HepG2 (cell line): Measurements from ENCODE around the gene PTCD1. TPM values are rescaled to one million over a fixed set of nuclear protein-coding genes. Genes with fewer than 3 reads are reported as not detected.
A peak's percentile ranks its signal among the peaks of the same experiment; 100 is the strongest.

Source experiments
- ZNF30 ChIP-seq: sonication (generic); formaldehyde crosslinking; IDR thresholded peaks from 2 replicates; pipeline ENCODE4 v1.5.0; 2020; ENCODE audit warnings: mild to moderate bottlenecking, missing genetic modification reagents
- polyA plus RNA-seq, 8 experiments: library from polyadenylated mRNA; depleted of rRNA in 3 of 8; stranded (reverse) in 7 of 8; unstranded in 1 of 8; fragments of >200 nt; fragmentation: Illumina TruSeq in 4 of 8; extraction: Trizol in 4 of 8; gene quantifications; 2 replicates each; pipeline versions ENCODE4 v1.2.1 to v1.2.3, GENCODE V29; 2011 to 2016; ENCODE audit warnings: low read depth in 4 of 8, missing spikeins in 1 of 8, mixed read lengths in 1 of 8; ENCODE audit not compliant: insufficient read depth in 1 of 8
- total RNA-seq, 5 experiments: library from RNA; depleted of rRNA; stranded (reverse); fragments of >200 nt; fragmentation: Illumina TruSeq; extraction: Trizol; gene quantifications; 2 replicates each; pipeline ENCODE4 v1.2.3, GENCODE V29; 2016; ENCODE audit warnings: low read depth in 1 of 5
- TF ChIP-seq, protein P1 (sequence below): sonication (generic); formaldehyde crosslinking; IDR thresholded peaks from 2 replicates; pipeline ENCODE4 v1.4.0; 2020; ENCODE audit warnings: missing genetic modification reagents, borderline replicate concordance
- TF ChIP-seq, protein P2 (sequence below): sonication (generic); formaldehyde crosslinking; IDR thresholded peaks from 2 replicates; pipeline ENCODE4 v1.4.0; 2020; ENCODE audit warnings: mild to moderate bottlenecking, missing genetic modification reagents, borderline replicate concordance
- TF ChIP-seq, protein P3 (sequence below): IDR thresholded peaks from 2 replicates; pipeline ENCODE4 v1.6.1; 2016; ENCODE audit warnings: low read depth
- TF ChIP-seq, protein P4 (sequence below): fragments of 450-650 bp; IDR thresholded peaks from 2 replicates; pipeline ENCODE4 v1.6.1; 2017; ENCODE audit warnings: mild to moderate bottlenecking
- TF ChIP-seq, protein P5 (sequence below): sonication (generic); formaldehyde crosslinking; IDR thresholded peaks from 2 replicates; pipeline ENCODE4 v1.4.0; 2020; ENCODE audit warnings: mild to moderate bottlenecking, missing genetic modification reagents
- TF ChIP-seq, protein P6 (sequence below): sonication (generic); formaldehyde crosslinking; IDR thresholded peaks from 2 replicates; pipeline ENCODE4 v1.4.0; 2020; ENCODE audit warnings: missing genetic modification reagents

Gene PTCD1
- total and polyA plus RNA-seq, 2 of the 13 experiments (the other 11 are each of a cell fraction or from before 2014, with no cell fraction given) = 3.0 to 8.4 TPM

DNA sequence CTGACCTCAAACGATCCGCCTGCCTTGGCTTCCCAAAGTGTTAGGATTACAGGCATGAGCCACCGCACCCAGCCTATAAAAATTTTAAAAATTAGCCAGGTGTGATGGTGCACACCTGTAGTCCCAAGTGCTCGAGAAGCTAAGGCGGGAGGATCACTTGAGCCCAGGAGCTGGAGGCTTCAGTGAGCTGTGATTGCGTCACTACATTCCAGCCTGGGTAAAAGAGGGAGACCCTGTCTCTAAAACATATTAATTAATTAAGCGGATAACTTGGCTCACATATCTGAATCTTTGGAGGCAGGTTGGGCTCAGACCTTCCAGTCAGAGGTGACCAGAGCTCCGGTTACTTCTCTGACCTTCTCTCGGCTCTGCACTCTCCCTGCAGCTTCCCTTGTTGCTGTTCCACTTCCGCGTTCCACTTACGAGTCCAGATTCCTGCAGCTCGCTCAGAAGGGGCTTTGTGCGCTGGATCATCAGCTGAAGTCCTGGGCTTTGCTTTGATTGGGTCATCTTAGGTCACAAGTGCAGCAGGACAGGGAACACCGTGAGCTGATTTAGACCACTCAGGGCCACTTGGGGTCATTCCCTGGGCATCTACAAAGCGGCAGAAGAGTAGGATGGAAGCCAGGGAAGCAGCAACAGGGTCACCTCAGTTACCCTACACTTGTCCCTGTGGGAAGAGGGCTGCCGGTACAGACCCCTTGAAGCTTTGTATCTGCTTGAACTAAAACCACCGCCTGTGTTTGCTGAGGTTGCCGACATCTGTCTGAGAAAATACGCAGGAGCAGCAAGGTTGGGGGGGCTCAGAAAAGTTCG lies 66.1 kb downstream of the PTCD1 start (continued):
- TF ChIP-seq, protein P1, sequence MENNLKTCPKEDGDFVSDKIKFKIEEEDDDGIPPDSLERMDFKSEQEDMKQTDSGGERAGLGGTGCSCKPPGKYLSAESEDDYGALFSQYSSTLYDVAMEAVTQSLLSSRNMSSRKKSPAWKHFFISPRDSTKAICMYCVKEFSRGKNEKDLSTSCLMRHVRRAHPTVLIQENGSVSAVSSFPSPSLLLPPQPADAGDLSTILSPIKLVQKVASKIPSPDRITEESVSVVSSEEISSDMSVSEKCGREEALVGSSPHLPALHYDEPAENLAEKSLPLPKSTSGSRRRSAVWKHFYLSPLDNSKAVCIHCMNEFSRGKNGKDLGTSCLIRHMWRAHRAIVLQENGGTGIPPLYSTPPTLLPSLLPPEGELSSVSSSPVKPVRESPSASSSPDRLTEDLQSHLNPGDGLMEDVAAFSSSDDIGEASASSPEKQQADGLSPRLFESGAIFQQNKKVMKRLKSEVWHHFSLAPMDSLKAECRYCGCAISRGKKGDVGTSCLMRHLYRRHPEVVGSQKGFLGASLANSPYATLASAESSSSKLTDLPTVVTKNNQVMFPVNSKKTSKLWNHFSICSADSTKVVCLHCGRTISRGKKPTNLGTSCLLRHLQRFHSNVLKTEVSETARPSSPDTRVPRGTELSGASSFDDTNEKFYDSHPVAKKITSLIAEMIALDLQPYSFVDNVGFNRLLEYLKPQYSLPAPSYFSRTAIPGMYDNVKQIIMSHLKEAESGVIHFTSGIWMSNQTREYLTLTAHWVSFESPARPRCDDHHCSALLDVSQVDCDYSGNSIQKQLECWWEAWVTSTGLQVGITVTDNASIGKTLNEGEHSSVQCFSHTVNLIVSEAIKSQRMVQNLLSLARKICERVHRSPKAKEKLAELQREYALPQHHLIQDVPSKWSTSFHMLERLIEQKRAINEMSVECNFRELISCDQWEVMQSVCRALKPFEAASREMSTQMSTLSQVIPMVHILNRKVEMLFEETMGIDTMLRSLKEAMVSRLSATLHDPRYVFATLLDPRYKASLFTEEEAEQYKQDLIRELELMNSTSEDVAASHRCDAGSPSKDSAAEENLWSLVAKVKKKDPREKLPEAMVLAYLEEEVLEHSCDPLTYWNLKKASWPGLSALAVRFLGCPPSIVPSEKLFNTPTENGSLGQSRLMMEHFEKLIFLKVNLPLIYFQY = no peak
- TF ChIP-seq, protein P2, sequence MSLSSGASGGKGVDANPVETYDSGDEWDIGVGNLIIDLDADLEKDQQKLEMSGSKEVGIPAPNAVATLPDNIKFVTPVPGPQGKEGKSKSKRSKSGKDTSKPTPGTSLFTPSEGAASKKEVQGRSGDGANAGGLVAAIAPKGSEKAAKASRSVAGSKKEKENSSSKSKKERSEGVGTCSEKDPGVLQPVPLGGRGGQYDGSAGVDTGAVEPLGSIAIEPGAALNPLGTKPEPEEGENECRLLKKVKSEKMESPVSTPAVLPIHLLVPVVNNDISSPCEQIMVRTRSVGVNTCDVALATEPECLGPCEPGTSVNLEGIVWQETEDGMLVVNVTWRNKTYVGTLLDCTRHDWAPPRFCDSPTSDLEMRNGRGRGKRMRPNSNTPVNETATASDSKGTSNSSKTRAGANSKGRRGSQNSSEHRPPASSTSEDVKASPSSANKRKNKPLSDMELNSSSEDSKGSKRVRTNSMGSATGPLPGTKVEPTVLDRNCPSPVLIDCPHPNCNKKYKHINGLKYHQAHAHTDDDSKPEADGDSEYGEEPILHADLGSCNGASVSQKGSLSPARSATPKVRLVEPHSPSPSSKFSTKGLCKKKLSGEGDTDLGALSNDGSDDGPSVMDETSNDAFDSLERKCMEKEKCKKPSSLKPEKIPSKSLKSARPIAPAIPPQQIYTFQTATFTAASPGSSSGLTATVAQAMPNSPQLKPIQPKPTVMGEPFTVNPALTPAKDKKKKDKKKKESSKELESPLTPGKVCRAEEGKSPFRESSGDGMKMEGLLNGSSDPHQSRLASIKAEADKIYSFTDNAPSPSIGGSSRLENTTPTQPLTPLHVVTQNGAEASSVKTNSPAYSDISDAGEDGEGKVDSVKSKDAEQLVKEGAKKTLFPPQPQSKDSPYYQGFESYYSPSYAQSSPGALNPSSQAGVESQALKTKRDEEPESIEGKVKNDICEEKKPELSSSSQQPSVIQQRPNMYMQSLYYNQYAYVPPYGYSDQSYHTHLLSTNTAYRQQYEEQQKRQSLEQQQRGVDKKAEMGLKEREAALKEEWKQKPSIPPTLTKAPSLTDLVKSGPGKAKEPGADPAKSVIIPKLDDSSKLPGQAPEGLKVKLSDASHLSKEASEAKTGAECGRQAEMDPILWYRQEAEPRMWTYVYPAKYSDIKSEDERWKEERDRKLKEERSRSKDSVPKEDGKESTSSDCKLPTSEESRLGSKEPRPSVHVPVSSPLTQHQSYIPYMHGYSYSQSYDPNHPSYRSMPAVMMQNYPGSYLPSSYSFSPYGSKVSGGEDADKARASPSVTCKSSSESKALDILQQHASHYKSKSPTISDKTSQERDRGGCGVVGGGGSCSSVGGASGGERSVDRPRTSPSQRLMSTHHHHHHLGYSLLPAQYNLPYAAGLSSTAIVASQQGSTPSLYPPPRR = no peak
- TF ChIP-seq ZNF30 (CRISPR knock-in tag) = no peak
- TF ChIP-seq, protein P3, sequence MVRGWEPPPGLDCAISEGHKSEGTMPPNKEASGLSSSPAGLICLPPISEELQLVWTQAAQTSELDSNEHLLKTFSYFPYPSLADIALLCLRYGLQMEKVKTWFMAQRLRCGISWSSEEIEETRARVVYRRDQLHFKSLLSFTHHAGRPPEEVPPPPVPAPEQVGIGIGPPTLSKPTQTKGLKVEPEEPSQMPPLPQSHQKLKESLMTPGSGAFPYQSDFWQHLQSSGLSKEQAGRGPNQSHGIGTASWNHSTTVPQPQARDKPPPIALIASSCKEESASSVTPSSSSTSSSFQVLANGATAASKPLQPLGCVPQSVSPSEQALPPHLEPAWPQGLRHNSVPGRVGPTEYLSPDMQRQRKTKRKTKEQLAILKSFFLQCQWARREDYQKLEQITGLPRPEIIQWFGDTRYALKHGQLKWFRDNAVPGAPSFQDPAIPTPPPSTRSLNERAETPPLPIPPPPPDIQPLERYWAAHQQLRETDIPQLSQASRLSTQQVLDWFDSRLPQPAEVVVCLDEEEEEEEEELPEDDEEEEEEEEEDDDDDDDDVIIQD (CRISPR knock-in tag) = 0 out of 2 replicates have a peak, but pooled peaks have one; percentile 51
- TF ChIP-seq, protein P4, sequence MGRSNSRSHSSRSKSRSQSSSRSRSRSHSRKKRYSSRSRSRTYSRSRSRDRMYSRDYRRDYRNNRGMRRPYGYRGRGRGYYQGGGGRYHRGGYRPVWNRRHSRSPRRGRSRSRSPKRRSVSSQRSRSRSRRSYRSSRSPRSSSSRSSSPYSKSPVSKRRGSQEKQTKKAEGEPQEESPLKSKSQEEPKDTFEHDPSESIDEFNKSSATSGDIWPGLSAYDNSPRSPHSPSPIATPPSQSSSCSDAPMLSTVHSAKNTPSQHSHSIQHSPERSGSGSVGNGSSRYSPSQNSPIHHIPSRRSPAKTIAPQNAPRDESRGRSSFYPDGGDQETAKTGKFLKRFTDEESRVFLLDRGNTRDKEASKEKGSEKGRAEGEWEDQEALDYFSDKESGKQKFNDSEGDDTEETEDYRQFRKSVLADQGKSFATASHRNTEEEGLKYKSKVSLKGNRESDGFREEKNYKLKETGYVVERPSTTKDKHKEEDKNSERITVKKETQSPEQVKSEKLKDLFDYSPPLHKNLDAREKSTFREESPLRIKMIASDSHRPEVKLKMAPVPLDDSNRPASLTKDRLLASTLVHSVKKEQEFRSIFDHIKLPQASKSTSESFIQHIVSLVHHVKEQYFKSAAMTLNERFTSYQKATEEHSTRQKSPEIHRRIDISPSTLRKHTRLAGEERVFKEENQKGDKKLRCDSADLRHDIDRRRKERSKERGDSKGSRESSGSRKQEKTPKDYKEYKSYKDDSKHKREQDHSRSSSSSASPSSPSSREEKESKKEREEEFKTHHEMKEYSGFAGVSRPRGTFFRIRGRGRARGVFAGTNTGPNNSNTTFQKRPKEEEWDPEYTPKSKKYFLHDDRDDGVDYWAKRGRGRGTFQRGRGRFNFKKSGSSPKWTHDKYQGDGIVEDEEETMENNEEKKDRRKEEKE = no peak
- TF ChIP-seq, protein P5, sequence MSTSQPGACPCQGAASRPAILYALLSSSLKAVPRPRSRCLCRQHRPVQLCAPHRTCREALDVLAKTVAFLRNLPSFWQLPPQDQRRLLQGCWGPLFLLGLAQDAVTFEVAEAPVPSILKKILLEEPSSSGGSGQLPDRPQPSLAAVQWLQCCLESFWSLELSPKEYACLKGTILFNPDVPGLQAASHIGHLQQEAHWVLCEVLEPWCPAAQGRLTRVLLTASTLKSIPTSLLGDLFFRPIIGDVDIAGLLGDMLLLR = no peak
- TF ChIP-seq, protein P6, sequence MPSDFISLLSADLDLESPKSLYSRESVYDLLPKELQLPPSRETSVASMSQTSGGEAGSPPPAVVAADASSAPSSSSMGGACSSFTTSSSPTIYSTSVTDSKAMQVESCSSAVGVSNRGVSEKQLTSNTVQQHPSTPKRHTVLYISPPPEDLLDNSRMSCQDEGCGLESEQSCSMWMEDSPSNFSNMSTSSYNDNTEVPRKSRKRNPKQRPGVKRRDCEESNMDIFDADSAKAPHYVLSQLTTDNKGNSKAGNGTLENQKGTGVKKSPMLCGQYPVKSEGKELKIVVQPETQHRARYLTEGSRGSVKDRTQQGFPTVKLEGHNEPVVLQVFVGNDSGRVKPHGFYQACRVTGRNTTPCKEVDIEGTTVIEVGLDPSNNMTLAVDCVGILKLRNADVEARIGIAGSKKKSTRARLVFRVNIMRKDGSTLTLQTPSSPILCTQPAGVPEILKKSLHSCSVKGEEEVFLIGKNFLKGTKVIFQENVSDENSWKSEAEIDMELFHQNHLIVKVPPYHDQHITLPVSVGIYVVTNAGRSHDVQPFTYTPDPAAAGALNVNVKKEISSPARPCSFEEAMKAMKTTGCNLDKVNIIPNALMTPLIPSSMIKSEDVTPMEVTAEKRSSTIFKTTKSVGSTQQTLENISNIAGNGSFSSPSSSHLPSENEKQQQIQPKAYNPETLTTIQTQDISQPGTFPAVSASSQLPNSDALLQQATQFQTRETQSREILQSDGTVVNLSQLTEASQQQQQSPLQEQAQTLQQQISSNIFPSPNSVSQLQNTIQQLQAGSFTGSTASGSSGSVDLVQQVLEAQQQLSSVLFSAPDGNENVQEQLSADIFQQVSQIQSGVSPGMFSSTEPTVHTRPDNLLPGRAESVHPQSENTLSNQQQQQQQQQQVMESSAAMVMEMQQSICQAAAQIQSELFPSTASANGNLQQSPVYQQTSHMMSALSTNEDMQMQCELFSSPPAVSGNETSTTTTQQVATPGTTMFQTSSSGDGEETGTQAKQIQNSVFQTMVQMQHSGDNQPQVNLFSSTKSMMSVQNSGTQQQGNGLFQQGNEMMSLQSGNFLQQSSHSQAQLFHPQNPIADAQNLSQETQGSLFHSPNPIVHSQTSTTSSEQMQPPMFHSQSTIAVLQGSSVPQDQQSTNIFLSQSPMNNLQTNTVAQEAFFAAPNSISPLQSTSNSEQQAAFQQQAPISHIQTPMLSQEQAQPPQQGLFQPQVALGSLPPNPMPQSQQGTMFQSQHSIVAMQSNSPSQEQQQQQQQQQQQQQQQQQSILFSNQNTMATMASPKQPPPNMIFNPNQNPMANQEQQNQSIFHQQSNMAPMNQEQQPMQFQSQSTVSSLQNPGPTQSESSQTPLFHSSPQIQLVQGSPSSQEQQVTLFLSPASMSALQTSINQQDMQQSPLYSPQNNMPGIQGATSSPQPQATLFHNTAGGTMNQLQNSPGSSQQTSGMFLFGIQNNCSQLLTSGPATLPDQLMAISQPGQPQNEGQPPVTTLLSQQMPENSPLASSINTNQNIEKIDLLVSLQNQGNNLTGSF (CRISPR knock-in tag) = no peak
